GM21390 (cell line): ENCODE results near the gene MTRFR.
"Not testable (repeated sequence)": the region's sequence is repeated elsewhere in the genome, so short reads cannot be mapped to it uniquely, and the experiment has no call there.

Experiments
- ATAC-seq: cut with Tn5 transposase; IDR thresholded peaks from one replicate; pipeline ENCODE4 v1.9.1; 2021; ENCODE audit not compliant: unreplicated experiment

Gene MTRFR

DNA sequence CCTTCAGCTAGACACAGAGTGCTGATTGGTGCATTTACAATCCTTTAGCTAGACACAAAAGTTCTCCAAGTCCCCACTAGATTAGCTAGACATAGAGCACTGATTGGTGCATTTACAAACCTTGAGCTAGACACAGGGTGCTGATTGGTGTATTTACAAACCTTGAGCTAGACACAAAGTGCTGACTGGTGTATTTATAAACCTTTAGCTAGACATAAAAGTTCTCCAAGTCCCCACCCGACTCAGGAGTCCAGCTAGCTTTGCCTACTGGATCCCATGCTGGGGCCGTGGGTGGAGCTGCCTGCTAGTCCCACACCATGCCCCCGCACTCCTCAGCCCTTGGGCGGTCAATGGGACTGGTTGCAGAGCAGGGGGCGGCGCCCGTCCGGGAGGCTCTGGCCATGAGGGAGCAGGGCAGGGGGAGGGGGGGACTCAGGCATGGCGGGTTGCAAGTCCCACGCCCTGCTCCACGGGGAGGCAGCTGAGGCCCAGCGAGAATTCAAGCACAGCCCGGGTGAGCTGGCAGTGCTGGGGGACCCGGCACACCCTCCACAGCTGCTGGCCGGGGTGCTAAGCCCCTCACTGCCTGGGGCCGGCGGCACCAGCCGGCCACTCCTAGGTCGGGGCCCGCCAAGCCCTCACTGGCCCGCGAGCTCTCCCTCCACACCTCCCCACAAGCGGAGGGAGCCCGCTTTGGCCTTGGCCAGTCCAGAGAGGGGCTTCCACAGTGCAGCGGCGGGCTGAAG, 15.9 kb downstream of the MTRFR start:
- ATAC-seq, result not testable (repeated sequence)

DNA sequence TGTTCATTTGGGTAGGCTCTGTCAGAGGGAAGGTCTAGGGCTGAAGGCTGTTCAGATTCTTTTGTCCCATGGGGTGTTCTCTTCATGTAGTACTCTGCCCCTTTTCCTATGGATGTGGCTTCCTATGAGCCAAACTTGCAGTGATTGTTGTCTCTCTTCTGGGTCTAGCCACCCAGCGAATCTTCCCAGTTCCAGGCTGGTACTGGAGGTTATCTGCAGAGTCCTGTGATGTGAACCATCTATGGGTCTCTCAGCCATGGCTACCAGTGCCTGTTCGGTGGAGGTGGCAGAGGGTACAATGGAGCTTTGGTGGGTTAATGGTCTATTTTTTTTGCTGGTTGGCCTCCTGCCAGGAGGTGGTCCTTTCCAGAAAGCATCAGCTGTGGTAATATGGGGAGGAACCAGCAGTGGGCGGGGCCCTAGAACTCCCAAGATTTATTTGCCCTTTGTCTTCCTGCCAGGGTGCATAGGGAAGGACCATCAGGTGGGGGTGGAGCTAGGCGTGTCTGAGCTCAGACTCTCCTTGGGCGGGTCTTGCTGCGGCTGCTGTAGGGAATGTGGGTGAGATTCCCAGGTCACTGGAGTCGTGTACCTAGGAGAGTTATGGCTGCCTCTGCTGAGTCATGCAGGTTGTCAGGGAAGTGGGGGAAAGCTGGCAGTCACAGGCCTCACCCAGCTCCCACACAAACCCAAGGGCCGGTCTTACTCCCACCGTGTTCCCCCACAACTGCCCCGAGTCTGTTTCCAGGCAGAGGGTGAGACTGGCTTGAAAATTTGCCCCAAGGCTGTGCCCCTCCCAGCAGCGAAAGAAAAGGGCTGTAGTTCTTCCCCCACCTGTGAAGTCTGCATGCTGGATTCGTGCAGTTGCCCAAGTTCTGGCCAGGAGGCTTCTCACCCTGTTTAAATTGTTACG, 17.5 kb downstream of the MTRFR start:
- no peak for ATAC-seq

DNA sequence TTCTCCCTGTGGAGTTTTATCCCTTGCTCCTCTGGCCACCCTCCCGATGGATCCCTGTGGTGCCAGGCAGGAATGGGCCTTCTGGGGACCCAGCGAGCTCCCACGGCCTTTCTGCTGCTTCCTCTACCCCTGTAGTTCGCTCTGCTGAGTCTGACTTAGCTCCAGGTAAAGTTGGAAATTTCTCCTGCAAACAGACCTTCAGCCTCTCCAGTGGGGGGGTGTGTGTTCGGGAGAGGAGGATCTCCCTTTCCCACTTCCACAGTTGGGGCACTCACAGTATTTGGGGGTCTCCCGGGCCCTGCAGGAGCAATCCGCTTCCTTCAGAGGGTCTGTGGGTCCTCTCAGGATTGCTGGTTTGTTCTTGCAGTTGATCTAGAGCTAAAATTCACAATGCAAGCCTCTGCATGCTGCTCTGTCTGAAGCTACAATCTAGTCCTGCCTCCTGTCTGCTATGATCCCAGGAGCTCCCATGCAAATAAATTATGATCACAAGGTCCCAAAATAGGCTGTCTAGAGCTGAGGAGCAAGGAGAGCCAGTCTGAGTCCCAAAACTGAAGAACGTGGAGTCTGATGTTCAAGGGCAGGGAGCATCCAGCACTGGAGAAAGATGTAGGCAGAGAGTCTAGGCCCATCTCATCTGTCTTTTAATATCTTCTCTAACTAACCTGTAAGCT, 18.3 kb downstream of the MTRFR start:
- no peak for ATAC-seq

DNA sequence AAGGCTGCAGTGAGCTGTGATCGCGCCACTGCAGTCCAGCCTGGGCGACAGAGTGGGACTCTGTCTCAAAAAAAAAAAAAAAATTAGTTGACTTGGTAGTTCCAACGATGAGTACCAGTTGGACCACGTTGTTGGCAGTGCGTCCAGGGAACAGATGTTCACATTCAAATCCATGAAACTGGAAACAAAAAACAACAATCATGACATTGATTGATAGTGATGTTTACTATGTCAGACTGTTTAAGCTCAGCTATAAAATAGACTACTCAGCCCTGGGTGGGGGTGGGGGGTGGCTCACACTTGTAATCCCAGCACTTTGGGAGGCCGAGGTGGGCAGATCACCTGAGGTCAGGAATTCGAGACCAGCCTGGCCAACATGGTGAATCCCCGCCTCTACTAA, 19.1 kb downstream of the MTRFR start:
- not testable (repeated sequence) for ATAC-seq

DNA sequence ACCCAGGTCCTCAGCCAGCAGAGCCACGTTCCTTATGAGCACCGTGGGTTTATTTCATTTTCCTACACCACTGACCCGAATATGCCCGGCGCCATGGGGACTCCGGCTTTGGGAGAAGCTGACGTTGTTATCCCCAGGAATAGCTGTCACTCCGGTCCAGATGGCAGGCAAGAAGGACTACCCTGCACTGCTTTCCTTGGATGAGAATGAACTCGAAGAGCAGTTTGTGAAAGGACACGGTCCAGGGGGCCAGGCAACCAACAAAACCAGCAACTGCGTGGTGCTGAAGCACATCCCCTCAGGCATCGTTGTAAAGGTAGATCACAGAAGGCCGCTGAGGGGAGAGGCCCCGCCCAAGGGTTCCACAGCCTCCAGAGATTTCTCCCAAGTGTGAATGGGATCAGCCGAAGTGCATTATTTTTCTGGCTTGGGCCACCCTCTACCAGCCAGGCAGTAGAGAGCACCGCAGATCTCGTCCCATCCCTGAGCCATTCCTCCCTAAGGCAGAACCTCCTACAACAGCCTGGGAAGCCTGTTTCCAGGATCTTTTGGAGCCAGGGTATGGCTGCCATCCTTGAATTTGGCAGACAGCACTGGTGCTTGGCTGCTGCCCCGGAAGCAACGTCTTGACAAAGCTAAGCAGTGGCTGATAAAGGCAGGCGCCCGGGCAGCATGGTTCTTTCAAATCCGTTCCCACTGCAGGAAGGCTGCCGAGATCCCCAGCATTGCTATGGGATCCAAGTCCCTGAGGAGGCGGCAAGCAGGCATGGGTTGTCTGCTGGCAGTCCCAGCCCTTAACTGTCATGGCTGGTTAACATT, 20.6 kb downstream of the MTRFR start:
- ATAC-seq, result no peak

DNA sequence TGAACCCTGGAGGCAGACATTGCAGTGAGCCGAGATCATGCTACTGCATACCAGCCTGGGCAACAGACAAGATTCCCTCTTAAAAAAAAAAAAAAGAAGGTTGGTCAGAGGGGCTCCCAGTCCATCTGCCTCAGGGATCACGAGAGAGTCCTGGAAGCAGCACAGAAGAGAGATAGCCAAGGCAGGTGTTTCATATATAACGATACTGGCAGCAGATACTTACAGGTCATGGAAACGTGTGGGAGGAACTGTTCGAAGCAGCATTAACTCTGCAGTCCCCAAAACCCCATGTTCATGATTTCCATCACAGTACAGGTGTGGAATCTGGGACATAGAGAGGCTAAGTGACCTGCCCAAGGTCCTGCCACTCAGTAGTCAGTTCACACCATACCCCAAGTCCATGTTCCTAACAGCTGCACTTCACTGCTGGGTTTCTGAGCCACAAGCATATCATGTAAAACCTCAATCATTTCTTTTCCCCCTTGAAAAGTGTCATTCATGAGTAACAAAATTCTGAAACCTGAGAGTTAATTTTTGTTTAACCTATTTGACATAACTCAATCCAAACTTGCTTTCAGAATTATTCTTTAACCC, 21.7 kb downstream of the MTRFR start:
- ATAC-seq, result no peak

DNA sequence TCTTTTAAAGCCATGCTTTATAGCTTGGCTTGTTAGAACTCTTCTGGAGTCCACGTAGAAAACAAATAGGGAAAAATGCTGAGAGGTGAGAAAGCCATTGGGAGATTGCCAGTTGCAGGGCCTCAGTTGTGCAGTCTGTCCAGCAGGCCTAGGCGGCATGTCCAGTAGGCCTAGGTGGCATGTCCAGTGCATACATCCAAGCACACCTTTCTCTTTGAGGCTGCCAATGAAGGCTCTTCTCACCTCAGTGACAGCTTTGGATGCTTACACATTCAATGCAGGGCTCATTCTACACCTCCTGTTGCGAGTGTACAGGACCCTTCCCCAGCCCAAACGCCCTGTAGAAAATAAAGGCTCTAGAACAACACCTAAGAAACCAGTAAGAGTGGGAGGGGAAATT, 25.4 kb downstream of the MTRFR start:
- ATAC-seq, result no peak

DNA sequence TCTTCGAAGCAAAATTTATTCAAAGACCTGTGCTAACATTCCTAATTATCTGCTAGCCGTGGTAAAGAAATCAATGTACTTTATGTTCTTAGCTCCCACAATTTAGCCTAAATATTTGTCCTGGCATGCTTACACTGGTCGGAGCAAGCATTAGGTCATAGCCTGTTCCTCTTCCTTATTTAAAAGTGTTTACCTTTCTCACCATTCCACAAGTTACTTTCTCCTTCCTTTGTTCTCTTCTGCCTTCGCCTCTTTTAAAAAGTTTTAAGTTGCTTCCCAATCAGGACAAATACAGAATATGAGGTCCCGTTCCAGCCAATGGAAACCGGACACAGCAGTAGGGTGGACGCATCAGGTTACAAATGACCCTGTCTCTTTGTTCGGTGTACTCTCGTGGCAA, 26.8 kb downstream of the MTRFR start:
- no peak for ATAC-seq

DNA sequence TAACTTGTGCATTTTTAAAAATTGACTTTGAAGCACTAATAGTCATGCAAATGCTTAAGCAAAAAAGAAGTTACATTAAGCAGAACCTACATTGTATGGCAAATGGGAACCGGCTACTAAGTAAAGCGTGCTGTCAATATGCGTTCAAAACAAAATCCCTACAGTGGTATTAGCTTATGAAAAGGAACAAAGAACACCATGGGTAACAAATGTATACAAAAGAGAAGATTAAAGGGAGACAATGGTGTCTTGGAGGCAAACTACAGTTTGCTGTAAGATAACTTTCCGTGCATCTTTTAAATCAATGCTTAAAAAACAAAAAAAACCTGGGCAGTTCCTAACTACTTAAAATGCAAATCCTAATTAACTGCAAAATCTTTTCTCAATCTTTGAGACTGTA, 28.0 kb downstream of the MTRFR start:
- no peak for ATAC-seq

DNA sequence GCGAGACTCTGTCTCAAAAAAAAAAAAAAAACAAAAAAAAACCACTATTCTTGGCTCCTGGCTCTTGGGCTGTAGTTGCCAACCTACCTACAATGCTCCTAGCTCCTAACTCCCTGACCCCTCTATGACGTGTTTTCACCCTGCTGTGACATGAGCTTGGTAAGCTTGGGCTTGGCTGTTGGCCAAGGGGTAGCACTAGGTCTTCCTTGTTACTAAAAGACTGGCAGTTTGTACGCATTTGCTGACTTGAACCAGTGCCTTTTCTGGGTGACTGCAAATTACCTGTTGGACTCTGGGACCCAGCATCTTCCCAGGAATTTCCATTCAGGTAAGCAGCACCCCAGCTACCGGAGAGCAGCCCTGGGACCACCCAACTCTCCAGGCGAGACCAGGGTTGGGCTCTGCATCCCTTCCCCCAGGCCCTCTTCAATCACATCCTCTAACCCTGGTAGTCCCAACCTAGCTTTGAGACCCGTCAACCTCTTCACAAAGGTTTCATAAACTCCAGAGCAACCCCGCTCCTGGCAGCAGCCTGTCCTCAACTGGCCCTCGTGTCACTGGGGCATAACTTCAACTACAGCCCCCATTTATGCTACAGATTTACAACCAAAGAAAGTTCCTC, 30.1 kb downstream of the MTRFR start:
- no peak for ATAC-seq

DNA sequence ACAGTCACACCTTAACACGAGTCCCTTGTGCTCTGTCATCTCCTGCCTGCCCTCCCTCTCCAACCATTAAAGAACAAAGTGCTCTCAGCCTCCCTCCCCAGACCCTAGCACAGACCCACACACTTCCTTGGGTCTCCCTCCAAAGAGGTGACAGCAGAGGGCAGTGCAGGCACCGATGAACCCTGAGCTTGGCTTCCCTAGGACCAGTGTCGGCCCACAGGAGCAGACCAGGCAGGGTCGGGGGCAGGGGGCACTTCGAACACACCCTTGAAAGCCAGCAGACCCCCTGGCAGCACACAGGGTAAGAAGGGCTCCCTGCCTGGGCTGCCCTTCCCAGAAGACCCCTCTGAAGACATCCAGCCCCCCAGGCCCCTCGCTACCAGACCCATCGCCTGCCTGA, 31.4 kb downstream of the MTRFR start:
- ATAC-seq, result no peak

DNA sequence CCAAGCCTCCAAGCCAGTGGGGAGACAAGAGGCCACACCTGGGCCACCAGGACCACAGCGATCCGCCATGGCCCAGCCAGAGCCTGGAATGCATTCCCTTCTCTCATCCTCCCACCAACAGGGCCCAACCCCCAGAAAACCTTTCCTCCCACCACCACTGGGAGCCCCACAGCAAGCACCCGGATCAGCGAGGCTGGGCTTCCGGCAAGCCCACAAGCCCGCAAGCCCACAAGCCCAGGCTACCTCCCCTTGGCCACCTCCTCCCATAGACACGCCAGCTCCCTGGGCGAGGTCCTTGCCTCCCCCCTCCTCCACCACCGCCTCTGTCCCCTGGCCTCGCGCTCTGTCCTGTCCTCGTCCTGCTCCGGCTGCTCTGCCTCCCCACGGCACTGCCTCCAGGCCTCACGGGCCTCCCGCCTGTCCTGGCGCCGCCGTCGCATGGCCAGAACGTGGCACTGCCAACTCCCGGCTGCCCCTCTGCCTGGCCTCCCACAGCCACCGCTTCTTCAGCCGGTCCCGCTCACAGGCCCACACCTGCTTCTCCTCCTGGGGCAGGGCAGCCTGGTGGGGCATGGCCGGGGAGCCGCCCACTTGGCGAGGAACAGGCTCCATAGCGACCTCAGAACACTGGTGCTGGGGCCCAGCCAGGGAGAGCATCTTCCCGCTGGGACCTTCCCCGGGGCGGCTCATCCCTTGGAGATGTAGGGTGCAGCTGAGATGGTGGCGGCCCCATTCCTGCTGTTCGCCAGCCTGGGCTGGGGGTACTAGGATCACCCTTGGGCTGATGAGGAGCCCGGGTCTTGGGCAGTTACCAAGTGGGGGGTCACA, 32.8 kb downstream of the MTRFR start:
- ATAC-seq, result no peak

DNA sequence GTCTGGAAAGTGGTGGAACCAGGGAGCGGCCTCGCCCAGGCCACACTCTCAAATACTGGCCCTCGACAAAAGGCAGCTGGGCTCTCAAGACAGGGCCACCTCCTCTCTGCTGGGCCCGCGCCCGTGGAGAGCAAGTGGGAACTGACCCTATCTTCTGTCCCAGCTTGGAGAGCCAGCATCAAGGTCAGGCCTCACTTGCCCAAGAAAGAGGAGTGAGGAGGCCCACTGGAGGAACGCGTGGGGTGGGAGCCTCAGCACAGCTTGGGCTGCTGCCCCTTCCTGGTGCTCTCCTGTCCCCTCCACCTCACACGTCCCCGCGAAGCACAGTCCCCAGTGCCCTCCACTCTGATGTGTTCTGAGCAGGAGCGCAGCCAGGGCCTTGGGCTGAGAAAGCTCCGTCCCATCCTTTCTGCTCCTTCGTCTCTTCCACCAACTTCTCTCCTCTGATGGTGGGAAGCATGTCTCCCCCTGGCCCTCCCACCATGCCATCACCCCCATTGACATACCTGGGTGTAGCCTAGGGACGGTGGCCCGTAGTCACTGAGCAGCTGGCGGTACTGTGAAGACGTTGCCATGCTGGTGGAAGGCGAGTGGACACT, 33.5 kb downstream of the MTRFR start:
- no peak for ATAC-seq

DNA sequence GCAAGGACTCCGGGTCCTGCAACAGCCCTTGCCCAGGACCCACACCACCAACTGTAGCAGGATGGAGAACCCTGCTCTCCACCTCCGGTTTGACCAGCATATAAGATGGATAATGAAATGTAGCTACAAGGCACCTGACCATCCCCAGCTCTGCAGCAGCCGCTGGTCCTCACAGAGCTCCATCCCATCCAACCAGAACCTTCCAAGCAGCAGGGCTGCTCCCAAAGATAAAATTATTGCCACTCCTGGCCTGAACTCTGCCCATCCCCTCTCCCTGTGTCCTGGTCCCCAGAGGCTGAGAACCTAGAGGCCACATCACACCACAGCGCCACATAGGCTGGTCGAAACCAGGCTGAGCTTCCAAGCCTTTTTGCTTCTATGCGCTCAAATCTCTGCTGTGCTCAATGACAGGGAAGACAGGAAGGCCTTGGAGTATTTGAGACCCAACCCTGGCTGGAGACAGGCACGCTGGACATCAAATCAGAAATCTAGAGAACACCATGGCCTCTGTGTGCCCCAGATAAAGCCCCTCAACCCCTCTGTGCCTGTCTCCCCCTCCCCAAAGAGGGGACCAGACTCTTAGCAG, 34.2 kb downstream of the MTRFR start:
- ATAC-seq, result no peak

DNA sequence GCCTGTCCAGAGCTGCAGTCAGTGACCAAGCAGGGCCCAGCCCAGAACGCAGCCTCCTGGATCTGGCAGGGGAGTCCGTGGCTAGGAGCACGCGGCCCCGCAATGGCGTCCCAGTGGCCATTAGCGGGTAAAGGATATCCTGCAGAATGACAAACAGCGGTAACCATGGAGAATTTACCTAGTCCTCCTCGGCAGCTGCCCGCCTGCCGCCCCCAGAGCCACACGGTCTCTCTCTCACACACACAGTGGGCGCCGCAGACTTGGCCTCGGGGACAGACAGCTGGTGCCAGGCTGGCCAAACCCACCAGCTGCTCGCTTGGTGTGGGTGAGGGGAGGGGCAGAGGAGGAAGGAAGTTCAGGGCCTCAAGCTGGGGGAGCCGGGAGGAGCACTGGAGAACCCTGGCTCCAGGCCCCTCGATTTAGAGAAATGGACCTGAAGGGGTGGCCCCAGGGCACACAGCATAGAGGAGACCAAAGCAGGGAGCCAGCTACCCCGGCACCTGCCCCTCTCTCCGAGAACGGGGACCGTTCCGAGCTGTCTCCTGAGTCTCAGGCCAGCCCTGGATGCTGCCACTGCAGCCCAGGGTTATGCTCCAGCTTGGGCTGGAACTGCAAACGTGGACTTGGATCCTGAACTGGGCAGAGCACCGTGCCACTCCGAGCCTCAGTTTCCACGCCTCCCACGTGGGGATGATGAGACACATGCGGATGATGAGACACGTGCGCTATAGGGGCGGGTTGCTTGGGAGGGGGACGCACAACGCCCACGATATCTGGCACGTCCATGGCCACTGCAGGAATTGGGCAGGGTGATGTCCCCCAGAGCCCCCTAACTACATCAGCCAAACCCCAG, 35.0 kb downstream of the MTRFR start:
- no peak for ATAC-seq

DNA sequence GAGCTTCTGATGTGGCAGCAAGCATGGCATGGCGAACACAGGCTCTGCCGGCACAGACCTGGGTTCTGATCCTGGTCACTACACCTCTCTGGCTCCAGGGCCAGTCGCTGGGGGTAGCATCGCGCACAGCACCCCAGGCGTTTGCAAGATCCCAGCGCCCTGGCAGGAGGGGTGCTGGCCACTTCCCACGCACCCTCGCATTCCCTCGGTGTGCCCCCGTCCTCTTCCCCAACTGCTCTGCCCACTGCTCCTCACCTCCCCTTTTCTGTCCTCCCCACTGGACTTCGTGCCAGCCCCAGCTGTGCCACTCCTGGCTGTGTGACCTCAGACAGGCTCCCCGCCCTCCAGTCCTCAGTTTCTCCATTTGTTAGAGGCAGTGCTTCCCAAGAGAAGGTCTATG, 35.6 kb downstream of the MTRFR start:
- no peak for ATAC-seq

DNA sequence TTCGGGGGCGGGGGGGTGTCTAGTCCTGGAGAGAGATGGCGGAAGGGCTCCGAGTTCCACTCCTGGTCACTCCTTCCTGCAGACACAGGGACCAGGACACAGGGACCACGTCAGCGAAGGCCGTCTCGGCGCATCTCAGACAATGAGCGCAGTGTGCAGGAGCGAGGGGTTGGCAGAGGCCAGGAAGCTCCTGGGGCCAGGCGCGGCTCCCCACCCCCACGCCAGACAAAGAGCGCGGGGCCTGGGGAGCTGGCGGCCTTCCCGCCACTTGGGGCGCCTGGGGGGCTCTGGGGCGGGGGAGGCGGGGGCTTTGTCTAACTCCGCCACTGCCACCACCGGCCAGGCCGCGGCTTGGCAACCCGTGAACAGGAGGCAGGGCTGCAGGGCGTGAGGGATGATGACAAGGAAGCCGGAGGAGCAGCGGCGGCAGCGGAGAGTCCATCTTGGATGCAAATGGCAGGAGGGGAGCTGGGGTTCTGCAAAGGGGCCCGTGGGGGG, 36.2 kb downstream of the MTRFR start:
- no peak for ATAC-seq

DNA sequence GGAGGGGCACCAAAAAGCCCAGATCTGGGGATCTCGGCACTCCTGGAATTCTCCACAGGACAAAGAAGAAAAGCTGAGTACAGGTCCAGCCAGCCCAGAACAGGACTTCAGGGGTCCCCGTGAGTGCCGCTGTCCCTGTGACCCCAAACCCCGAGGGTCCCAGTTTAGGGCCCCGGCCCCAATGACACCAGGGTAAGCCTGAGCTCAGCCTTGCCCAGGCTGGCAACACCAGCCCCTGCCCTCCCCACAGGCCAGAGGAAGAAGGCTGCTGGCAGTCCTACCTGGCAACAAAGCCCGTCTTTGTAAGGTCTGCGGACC, 36.6 kb downstream of the MTRFR start:
- no peak for ATAC-seq
